IMR-90 (cell line): ENCODE results near the gene GATA2. TPM values are rescaled to one million over a fixed set of nuclear protein-coding genes. Genes with fewer than 3 reads are reported as not detected.
A peak's percentile ranks its signal among the peaks of the same experiment; 100 is the strongest.

Experiments used
- ATAC-seq: fragments of 200-7000 bp; cut with Tn5 transposase; 2 replicates; pipeline ENCODE4 v1.9.1; 2020; ENCODE audit warnings: low read depth, mild to moderate bottlenecking, moderate library complexity
- BruUV-seq: library from RNA; stranded (reverse); fragments of 400-500 nt; replicated peaks from 2 replicates; lab custom pipeline; 2021; lab: Mats Ljungman, UMichigan
- CTCF ChIA-PET: fragments of 300-600 bp; formaldehyde crosslinking; extraction: SDS; loops from one replicate; lab custom pipeline; 2021; ENCODE audit warnings: antibody characterized with exemption; lab: Yijun Ruan, JAX
- POLR2A ChIA-PET: fragments of 300-600 bp; sonication (Branson Sonifier 250); formaldehyde crosslinking; loops from one replicate; lab custom pipeline; 2022; ENCODE audit warnings: antibody characterized with exemption; ENCODE audit not compliant: unreplicated experiment; lab: Charles Lee
- DNase-seq: peaks from one replicate; pipeline ENCODE4 v3.0.0; 2013
- H2AFZ ChIP-seq: replicated peaks from 2 replicates; pipeline ENCODE3; 2013; ENCODE audit warnings: low read length, mild to moderate bottlenecking; ENCODE audit not compliant: poor library complexity
- H2AK5ac ChIP-seq: 2 replicates; pipeline ENCODE4 v1.6.1; 2013; ENCODE audit warnings: low read depth, low read length, inconsistent platforms
- H2AK9ac ChIP-seq: replicated peaks from 2 replicates; pipeline ENCODE3; 2013; ENCODE audit warnings: mild to moderate bottlenecking, low read depth, low read length, moderate library complexity; ENCODE audit not compliant: poor library complexity
- H2BK120ac ChIP-seq: 2 replicates; pipeline ENCODE4 v1.6.1; 2013; ENCODE audit warnings: low read depth, low read length, inconsistent platforms
- H2BK15ac ChIP-seq: 3 replicates; pipeline ENCODE4 v1.6.1; 2013; ENCODE audit warnings: low read depth, low read length, inconsistent platforms
- H2BK20ac ChIP-seq: 2 replicates; pipeline ENCODE4 v1.6.1; 2013; ENCODE audit warnings: low read depth, mild to moderate bottlenecking, inconsistent platforms, low read length, moderate library complexity
- H2BK5ac ChIP-seq: 2 replicates; pipeline ENCODE4 v1.6.1; 2013; ENCODE audit warnings: mild to moderate bottlenecking, low read depth, low read length, inconsistent platforms; ENCODE audit not compliant: poor library complexity, severe bottlenecking
- H3K14ac ChIP-seq: replicated peaks from 2 replicates; pipeline ENCODE4 v1.6.1; 2013; ENCODE audit warnings: low read depth, low read length, inconsistent platforms
- H3K18ac ChIP-seq: 2 replicates; pipeline ENCODE4 v1.6.1; 2013; ENCODE audit warnings: low read depth, low read length, control low read depth
- H3K23ac ChIP-seq: 2 replicates; pipeline ENCODE4 v1.6.1; 2013; ENCODE audit warnings: low read depth, low read length, inconsistent platforms
- H3K27ac ChIP-seq: 2 replicates; pipeline ENCODE4 v1.5.1; 2013; ENCODE audit warnings: mild to moderate bottlenecking, control low read depth, low read length; ENCODE audit not compliant: insufficient read depth
- H3K27me3 ChIP-seq: 2 replicates; pipeline ENCODE4 v1.6.1; 2013; ENCODE audit warnings: low read length; ENCODE audit not compliant: control insufficient read depth, insufficient read depth
- H3K36me3 ChIP-seq: 2 replicates; pipeline ENCODE4 v1.6.1; 2013; ENCODE audit warnings: low read length, mixed read lengths; ENCODE audit not compliant: control insufficient read depth, insufficient read depth
- H3K4ac ChIP-seq: 2 replicates; pipeline ENCODE4 v1.6.1; 2013; ENCODE audit warnings: low read depth, low read length, inconsistent platforms
- H3K4me1 ChIP-seq: 2 replicates; pipeline ENCODE4 v1.6.1; 2013; ENCODE audit warnings: low read length, mixed read lengths; ENCODE audit not compliant: control insufficient read depth, insufficient read depth
- H3K4me2 ChIP-seq: 2 replicates; pipeline ENCODE4 v1.6.1; 2013; ENCODE audit warnings: low read depth, mild to moderate bottlenecking, control low read depth, low read length, moderate library complexity
- H3K4me3 ChIP-seq: 2 replicates; pipeline ENCODE4 v1.5.1; 2013; ENCODE audit warnings: low read depth, mild to moderate bottlenecking, control low read depth, low read length, moderate library complexity; ENCODE audit not compliant: insufficient read depth
- H3K56ac ChIP-seq: 2 replicates; pipeline ENCODE4 v1.6.1; 2013; ENCODE audit warnings: low read length, inconsistent platforms; ENCODE audit not compliant: insufficient read depth; ENCODE audit errors: extremely low read depth
- H3K79me1 ChIP-seq, 2 experiments: 2 replicates each; pipeline ENCODE4 v1.6.1; 2013; ENCODE audit warnings: low read length in 2 of 2, inconsistent platforms in 1 of 2, low read depth in 1 of 2
- H3K9ac ChIP-seq: 2 replicates; pipeline ENCODE4 v1.6.1; 2013; ENCODE audit warnings: low read depth, low read length, control low read depth
- H3K9me1 ChIP-seq: 2 replicates; pipeline ENCODE4 v1.6.1; 2013; ENCODE audit warnings: low read length, inconsistent platforms; ENCODE audit not compliant: insufficient read depth
- H3K9me3 ChIP-seq: 2 replicates; pipeline ENCODE4 v1.6.1; 2013; ENCODE audit warnings: low read length; ENCODE audit not compliant: control insufficient read depth, insufficient read depth
- H4K20me1 ChIP-seq: 2 replicates; pipeline ENCODE4 v1.6.1; 2013; ENCODE audit warnings: low read length, inconsistent platforms; ENCODE audit not compliant: insufficient read depth
- H4K5ac ChIP-seq: 2 replicates; pipeline ENCODE4 v1.6.1; 2013; ENCODE audit warnings: mild to moderate bottlenecking, low read depth, low read length, control low read depth
- H4K8ac ChIP-seq, 2 experiments: 2 replicates each; pipeline ENCODE4 v1.6.1; 2013; ENCODE audit warnings: low read depth in 2 of 2, low read length in 2 of 2, control low read depth in 1 of 2, inconsistent platforms in 1 of 2
- H4K91ac ChIP-seq: 2 replicates; pipeline ENCODE4 v1.6.1; 2013; ENCODE audit warnings: low read depth, low read length, inconsistent platforms; ENCODE audit not compliant: insufficient read depth
- BHLHE40 ChIP-seq: fragments of 150-350 bp; IDR thresholded peaks from 2 replicates; pipeline ENCODE4 v1.6.1; 2016; ENCODE audit warnings: mild to moderate bottlenecking, low read depth, low read length
- MAFK ChIP-seq: IDR thresholded peaks from 2 replicates; pipeline ENCODE4 v1.6.1; 2012; ENCODE audit warnings: low read depth, low read length, improper control_type of control experiment
- MAZ ChIP-seq: IDR thresholded peaks from 2 replicates; pipeline ENCODE4 v1.6.1; 2012; ENCODE audit warnings: low read depth, mild to moderate bottlenecking, low read length, improper control_type of control experiment, moderate library complexity, borderline replicate concordance
- POLR2A ChIP-seq: IDR thresholded peaks from 2 replicates; pipeline ENCODE4 v1.6.1; 2012; ENCODE audit warnings: mild to moderate bottlenecking, low read depth, low read length
- SMC3 ChIP-seq: fragments of 150-350 bp; IDR thresholded peaks from 2 replicates; pipeline ENCODE4 v1.6.1; 2016; ENCODE audit warnings: low read depth, mild to moderate bottlenecking, antibody characterized with exemption, low read length, moderate library complexity
- WGBS, 2 experiments: methylation state at CpG; one replicate each; pipeline versions ENCODE4 v1.1.5 to v1.1.7; 2013; ENCODE audit warnings: missing lambda C conversion rate in 2 of 2; ENCODE audit not compliant: insufficient read length in 1 of 2; ENCODE audit errors: extremely low coverage in 2 of 2; 5-methylcytosine and 5-hydroxymethylcytosine counted together
- dilution Hi-C: fragments of 300-500 bp; cut with HindIII; formaldehyde crosslinking; loops from one replicate; pipeline ENCODE4 v1.14.3; 2018; ENCODE audit warnings: low sequenced_read_pairs; ENCODE audit not compliant: unreplicated experiment
- in situ Hi-C: fragments of 300-500 bp; cut with MboI; formaldehyde crosslinking; loops from 3 replicates; pipeline ENCODE4 v1.14.3; 2019; ENCODE audit warnings: low sequenced_read_pairs, inconsistent platforms, mixed read lengths
- intact Hi-C: fragments of 100-400 bp; cut with micrococcal nuclease; formaldehyde crosslinking; loops from 2 replicates; pipeline ENCODE4 v1.10.0; 2022
- polyA plus RNA-seq, 3 experiments: library from polyadenylated mRNA; depleted of rRNA; stranded (reverse); fragments of >200 nt; gene quantifications; 2 replicates each; pipeline ENCODE4 v1.2.3, GENCODE V29; 2012; ENCODE audit warnings: low replicate concordance in 1 of 3
- total RNA-seq: library from RNA; depleted of rRNA; stranded (reverse); fragments of >200 nt; gene quantifications from 2 replicates; pipeline ENCODE4 v1.2.3, GENCODE V29; 2012
- TF ChIP-seq, protein P1 (sequence below): fragments of 150-350 bp; IDR thresholded peaks from 2 replicates; pipeline ENCODE4 v1.6.1; 2017; ENCODE audit warnings: mild to moderate bottlenecking, antibody characterized with exemption, low read length, low read depth

GATA2 gene
- total and polyA plus RNA-seq, 2 of the 4 experiments (the other 2 are of a cell fraction), result 2.2 to 13.5 TPM

DNA sequence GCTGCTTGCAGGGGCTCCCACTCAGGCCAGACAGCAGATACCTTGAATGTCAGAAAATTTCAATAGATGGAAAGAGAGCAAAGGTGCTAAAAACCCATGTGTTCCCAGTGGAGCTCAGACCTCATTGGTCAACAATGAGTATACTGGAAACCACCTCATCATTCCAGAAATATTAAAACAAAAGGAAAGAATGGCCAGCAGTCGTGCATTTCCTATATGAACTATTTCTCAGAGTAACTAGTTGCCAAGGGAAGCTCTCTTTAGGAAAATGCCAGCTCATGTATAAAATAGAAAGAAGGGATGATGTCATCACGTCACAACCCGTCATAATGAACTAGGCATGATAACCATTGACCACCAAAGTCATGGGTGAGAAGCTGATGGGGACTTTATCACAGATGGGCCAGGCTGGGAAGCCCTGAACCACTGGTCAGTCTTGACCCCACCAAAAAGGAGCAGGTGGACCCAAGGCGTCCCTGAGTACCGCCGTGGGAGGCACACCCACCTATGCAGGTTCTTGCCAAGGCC, 43.8 kb downstream of the GATA2 start:
- ChIA-PET CTCF (interaction anchor here (1.0 kb wide), 1 partner anchor 48 kb away, joined by 3 read pairs; no protein-coding TSS in a partner anchor), POLR2A (interaction anchor here (0.6 kb wide), 1 partner anchor 1286 kb away, joined by 5 read pairs; no protein-coding TSS in a partner anchor)
- Histone ChIP-seq H3K36me3 (no peaks in the 10 kb centered on the region), H3K9me3 (no peaks in the 10 kb centered on the region), H2BK15ac (no peak overlapping the region), H3K23ac (no peak overlapping the region), H4K91ac (no peak overlapping the region), H2AK5ac (no peak overlapping the region), H3K4me1 (no peaks in the 10 kb centered on the region), H3K79me1 (no peaks in the 10 kb centered on the region), H2BK5ac (no peak overlapping the region), H2AK9ac (no peak overlapping the region), H3K56ac (no peak overlapping the region), H3K18ac (no peak overlapping the region), H3K9me1 (0 out of 2 replicates have a peak, but pooled peaks cover 4% of the 10 kb centered on the region), H3K27ac (no peak overlapping the region), H3K9ac (no peak overlapping the region), H2BK20ac (no peak overlapping the region), H4K5ac (no peak overlapping the region), H4K8ac (no peak overlapping the region), H3K14ac (no peak overlapping the region), H4K20me1 (no peaks in the 10 kb centered on the region), H3K27me3 (peaks cover 46% of the 10 kb centered on the region), H3K4me3 (no peak overlapping the region), H3K4ac (no peak overlapping the region), H2AFZ (no peak overlapping the region), H3K4me2 (no peak overlapping the region), H2BK120ac (no peak overlapping the region)
- dilution Hi-C loops, result no loop called here
- WGBS, 2 experiments, result no CpG with 5 or more reads among the region's 6 CpGs
- peak; percentile 14 for DNase-seq
- no TSS peak for BruUV-seq
- intact Hi-C loops, result no loop called here
- no peak for ATAC-seq
- in situ Hi-C loops, result no loop called here
- TF ChIP-seq POLR2A (no peak), MAZ (no peak), SMC3 (no peak), BHLHE40 (no peak), MAFK (0 out of 2 replicates have a peak, but pooled peaks have one; percentile 15)
- TF ChIP-seq, protein P1, sequence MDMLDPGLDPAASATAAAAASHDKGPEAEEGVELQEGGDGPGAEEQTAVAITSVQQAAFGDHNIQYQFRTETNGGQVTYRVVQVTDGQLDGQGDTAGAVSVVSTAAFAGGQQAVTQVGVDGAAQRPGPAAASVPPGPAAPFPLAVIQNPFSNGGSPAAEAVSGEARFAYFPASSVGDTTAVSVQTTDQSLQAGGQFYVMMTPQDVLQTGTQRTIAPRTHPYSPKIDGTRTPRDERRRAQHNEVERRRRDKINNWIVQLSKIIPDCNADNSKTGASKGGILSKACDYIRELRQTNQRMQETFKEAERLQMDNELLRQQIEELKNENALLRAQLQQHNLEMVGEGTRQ, result no peak
